ENCODE results near the gene LRRC52.

The LRRC52 gene

GRCh38 chr1:165543532-165544438 is at the start of gene LRRC52:
Gene LRRC52, plus strand, starts transcription at chr1:165544000. Its CDS starts 297 bp downstream, at chr1:165544297.
- no peak within 1 kb of the TSS for H3K4me3 ChIP-seq (ENCODE audit: low read depth, low read length)
- TF ChIP-seq CTCF (IDR thresholded peaks at IDR 0.05; ENCODE audit: borderline replicate concordance, insufficient read depth, low read depth, low read length): no peak

- TF ChIP-seq CTCF (IDR thresholded peaks at IDR 0.05; ENCODE audit: borderline replicate concordance, insufficient read depth, low read depth, low read length): no peak
- no peak overlapping the region for H3K4me3 ChIP-seq (ENCODE audit: low read depth, low read length)
Measured at GRCh38 chr1:165494949-165495857, 48.6 kb upstream of the LRRC52 start.

GRCh38 chr1:165495858-165496205 is 48.0 kb upstream of the LRRC52 start:
- no peak for TF ChIP-seq CTCF (IDR thresholded peaks at IDR 0.05; ENCODE audit: borderline replicate concordance, insufficient read depth, low read depth, low read length)
- H3K4me3 ChIP-seq (ENCODE audit: low read depth, low read length): no peak overlapping the region

GRCh38 chr1:165496501-165496900 is 47.3 kb upstream of the LRRC52 start:
- no peak for TF ChIP-seq CTCF (IDR thresholded peaks at IDR 0.05; ENCODE audit: borderline replicate concordance, insufficient read depth, low read depth, low read length)
- H3K4me3 ChIP-seq (ENCODE audit: low read depth, low read length): no peak overlapping the region

GRCh38 chr1:165497069-165498013 is 46.5 kb upstream of the LRRC52 start:
- no peak for TF ChIP-seq CTCF (IDR thresholded peaks at IDR 0.05; ENCODE audit: borderline replicate concordance, insufficient read depth, low read depth, low read length)
- H3K4me3 ChIP-seq (ENCODE audit: low read depth, low read length): no peak overlapping the region

- no peak overlapping the region for H3K4me3 ChIP-seq (ENCODE audit: low read depth, low read length)
Measured at GRCh38 chr1:165501330-165501969, 42.4 kb upstream of the LRRC52 start.

More at GRCh38 chr1:165501330-165501969, 42.4 kb upstream of the LRRC52 start:
- no peak for TF ChIP-seq CTCF (IDR thresholded peaks at IDR 0.05; ENCODE audit: borderline replicate concordance, insufficient read depth, low read depth, low read length)
